Neural progenitor cell (in vitro differentiated cells): Measurements from ENCODE around the gene SATB2.

ENCODE experiments used
- CTCF ChIP-seq: fragments of 200-600 bp; sonication (generic); IDR thresholded peaks from 2 replicates; pipeline ENCODE4 v1.5.1; 2017; ENCODE audit warnings: antibody characterized with exemption, mild to moderate bottlenecking
- EZH2 ChIP-seq: fragments of 200-600 bp; sonication (generic); IDR thresholded peaks from 2 replicates; pipeline ENCODE4 v1.6.1; 2017; ENCODE audit warnings: antibody characterized with exemption, mild to moderate bottlenecking, moderate library complexity

DNA sequence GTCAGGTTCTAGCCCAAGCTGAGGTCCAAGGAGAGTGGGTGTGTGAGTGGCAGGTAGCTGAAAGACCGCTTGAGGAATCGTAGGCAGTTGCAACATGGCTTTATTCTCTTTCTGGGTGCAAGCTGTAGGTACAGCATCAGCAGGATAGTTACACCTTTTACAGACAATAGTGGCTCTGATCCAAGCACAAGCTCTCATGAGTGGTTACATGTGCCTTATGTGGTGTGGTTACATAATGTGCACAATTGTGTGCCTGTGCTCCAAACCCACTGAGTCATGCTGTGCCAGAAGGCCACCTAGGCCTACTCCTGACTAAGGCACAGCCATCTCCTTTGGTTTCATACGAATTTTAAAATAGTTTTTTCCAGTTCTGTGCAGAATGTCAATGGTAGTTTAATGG, 227.6 kb downstream of the SATB2 start:
- no peak for TF ChIP-seq EZH2
- TF ChIP-seq CTCF, result no peak
